ENCODE results near the gene ZNF432.

ZNF432 gene

DNA sequence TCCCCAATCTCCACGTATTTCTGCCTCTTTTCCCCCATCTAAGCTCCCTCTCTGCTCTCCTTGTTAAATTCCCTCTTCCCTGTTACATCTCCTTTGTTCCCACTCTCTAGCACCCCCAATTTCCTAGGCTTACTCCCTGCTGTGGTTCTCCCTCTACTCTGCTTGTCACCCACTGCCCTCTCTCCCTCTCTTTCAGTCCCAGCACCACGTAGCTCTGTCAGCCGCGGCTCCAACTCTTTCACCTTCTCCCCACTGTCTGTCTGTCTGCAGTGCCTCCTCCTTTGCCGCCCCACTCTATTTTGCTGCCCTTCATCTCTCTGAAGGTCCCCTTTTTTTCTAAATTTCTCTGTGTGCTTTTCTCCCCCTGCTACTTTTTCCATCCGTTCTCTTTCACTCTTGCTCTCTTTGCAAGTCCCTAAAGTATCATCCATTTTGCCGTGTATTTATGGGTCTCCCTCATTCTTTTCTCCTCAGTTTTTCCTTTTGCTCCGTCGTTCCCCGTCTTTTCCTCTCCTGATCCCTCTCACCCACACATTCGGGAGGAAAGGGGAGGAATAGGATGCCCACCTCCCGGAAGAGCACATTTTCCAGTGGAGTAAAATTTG is 46.0 kb upstream of the ZNF432 start:
- Histone ChIP-seq H3K36me3 (ENCODE audit: insufficient read depth, low read length) (no peaks in the 10 kb centered on the region), H3K4me1 (ENCODE audit: insufficient read depth, low read length, severe bottlenecking) (no peaks in the 10 kb centered on the region), H3K79me2 (ENCODE audit: insufficient read depth, low read length) (no peaks in the 10 kb centered on the region), H2AFZ (ENCODE audit: low read length) (no peak overlapping the region), H3K9me2 (ENCODE audit: low read depth, low read length) (no peaks in the 10 kb centered on the region), H3K9me3 (ENCODE audit: low read length) (peaks cover 2% of the 10 kb centered on the region; the same call in 1 of the 2 replicates), H3K4me3 (ENCODE audit: low read depth, low read length, poor library complexity, severe bottlenecking) (no peak overlapping the region), H4K20me1 (ENCODE audit: insufficient read depth, low read length) (no peaks in the 10 kb centered on the region), H3K27me3 (ENCODE audit: insufficient read depth, low read length) (no peaks in the 10 kb centered on the region), H3K27ac (ENCODE audit: low read depth, low read length, poor library complexity, severe bottlenecking) (no peak overlapping the region), H3K4me2 (ENCODE audit: low read length) (no peak overlapping the region), H3K9ac (ENCODE audit: low read length) (no peak overlapping the region), H3F3A (ENCODE audit: insufficient read depth, low read length) (no peaks in the 10 kb centered on the region)
- TF ChIP-seq EZH2 (IDR thresholded peaks at IDR 0.05; ENCODE audit: borderline replicate concordance, low read length) = no peak
- TF ChIP-seq, protein P1, sequence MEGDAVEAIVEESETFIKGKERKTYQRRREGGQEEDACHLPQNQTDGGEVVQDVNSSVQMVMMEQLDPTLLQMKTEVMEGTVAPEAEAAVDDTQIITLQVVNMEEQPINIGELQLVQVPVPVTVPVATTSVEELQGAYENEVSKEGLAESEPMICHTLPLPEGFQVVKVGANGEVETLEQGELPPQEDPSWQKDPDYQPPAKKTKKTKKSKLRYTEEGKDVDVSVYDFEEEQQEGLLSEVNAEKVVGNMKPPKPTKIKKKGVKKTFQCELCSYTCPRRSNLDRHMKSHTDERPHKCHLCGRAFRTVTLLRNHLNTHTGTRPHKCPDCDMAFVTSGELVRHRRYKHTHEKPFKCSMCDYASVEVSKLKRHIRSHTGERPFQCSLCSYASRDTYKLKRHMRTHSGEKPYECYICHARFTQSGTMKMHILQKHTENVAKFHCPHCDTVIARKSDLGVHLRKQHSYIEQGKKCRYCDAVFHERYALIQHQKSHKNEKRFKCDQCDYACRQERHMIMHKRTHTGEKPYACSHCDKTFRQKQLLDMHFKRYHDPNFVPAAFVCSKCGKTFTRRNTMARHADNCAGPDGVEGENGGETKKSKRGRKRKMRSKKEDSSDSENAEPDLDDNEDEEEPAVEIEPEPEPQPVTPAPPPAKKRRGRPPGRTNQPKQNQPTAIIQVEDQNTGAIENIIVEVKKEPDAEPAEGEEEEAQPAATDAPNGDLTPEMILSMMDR (IDR thresholded peaks at IDR 0.05; ENCODE audit: low read length) = no peak

DNA sequence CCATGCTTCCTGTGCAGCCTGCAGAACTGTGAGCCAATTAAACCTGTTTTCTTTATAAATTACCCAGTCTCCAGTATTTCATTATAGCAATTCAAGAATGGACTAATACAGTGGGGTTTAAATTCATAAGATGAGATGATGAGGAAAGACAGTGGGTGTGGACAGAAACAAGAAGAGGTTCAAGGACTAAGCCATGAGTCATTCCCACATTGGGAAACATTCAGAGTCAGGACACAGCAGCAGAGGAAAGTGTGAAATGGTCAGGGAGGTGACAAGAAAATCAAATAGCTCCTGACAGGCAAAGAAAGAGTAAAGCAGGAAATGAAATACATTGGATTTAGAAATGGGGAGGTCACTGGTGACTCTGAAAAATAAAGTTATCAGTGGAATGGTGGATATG is 37.8 kb upstream of the ZNF432 start:
- no peak overlapping the region for H3K4me2 ChIP-seq (ENCODE audit: low read length)
- peaks cover 7% of the 10 kb centered on the region; the same call in 1 of the 2 replicates for H3K9me3 ChIP-seq (ENCODE audit: low read length)
- H3K9ac ChIP-seq (ENCODE audit: low read length) = no peak overlapping the region
- H3K27me3 ChIP-seq (ENCODE audit: insufficient read depth, low read length) = no peaks in the 10 kb centered on the region
- H3K4me1 ChIP-seq (ENCODE audit: insufficient read depth, low read length, severe bottlenecking) = no peaks in the 10 kb centered on the region
- no peaks in the 10 kb centered on the region for H4K20me1 ChIP-seq (ENCODE audit: insufficient read depth, low read length)
- no peaks in the 10 kb centered on the region for H3F3A ChIP-seq (ENCODE audit: insufficient read depth, low read length)
- H3K79me2 ChIP-seq (ENCODE audit: insufficient read depth, low read length) = no peaks in the 10 kb centered on the region
- H3K36me3 ChIP-seq (ENCODE audit: insufficient read depth, low read length) = no peaks in the 10 kb centered on the region
- no peaks in the 10 kb centered on the region for H3K9me2 ChIP-seq (ENCODE audit: low read depth, low read length)
- no peak overlapping the region for H3K27ac ChIP-seq (ENCODE audit: low read depth, low read length, poor library complexity, severe bottlenecking)
- TF ChIP-seq, protein P1 (IDR thresholded peaks at IDR 0.05; ENCODE audit: low read length) = no peak
- no peak for TF ChIP-seq EZH2 (IDR thresholded peaks at IDR 0.05; ENCODE audit: borderline replicate concordance, low read length)
- H2AFZ ChIP-seq (ENCODE audit: low read length) = no peak overlapping the region
- no peak overlapping the region for H3K4me3 ChIP-seq (ENCODE audit: low read depth, low read length, poor library complexity, severe bottlenecking)

DNA sequence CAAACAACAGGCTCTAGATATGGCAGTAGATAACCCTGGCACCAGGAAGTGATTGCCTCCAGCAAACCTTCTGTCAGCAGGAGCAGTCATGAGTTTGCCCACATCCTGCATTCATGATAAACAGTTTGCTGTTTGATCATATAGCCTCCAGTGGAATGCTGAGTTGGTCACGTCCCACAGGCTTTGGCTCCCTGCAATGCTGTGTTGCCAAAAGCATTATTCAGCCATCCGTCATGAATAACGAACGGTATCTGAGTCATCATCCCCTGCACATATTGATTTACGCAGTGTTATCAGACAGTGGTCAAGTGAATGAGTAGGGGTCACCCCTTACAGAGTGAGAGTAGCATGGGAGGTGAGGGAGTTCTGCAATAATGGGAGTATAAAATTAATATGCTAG is 21.9 kb upstream of the ZNF432 start:
- no peak overlapping the region for H3K4me2 ChIP-seq (ENCODE audit: low read length)
- H3F3A ChIP-seq (ENCODE audit: insufficient read depth, low read length) = no peaks in the 10 kb centered on the region
- H3K4me1 ChIP-seq (ENCODE audit: insufficient read depth, low read length, severe bottlenecking) = no peaks in the 10 kb centered on the region
- no peak for TF ChIP-seq EZH2 (IDR thresholded peaks at IDR 0.05; ENCODE audit: borderline replicate concordance, low read length)
- TF ChIP-seq, protein P1 (IDR thresholded peaks at IDR 0.05; ENCODE audit: low read length) = no peak
- H3K9me2 ChIP-seq (ENCODE audit: low read depth, low read length) = no peaks in the 10 kb centered on the region
- H3K27me3 ChIP-seq (ENCODE audit: insufficient read depth, low read length) = no peaks in the 10 kb centered on the region
- H4K20me1 ChIP-seq (ENCODE audit: insufficient read depth, low read length) = no peaks in the 10 kb centered on the region
- peaks cover 31% of the 10 kb centered on the region for H3K9me3 ChIP-seq (ENCODE audit: low read length)
- no peak overlapping the region for H3K9ac ChIP-seq (ENCODE audit: low read length)
- H3K79me2 ChIP-seq (ENCODE audit: insufficient read depth, low read length) = no peaks in the 10 kb centered on the region
- no peak overlapping the region for H3K27ac ChIP-seq (ENCODE audit: low read depth, low read length, poor library complexity, severe bottlenecking)
- H3K36me3 ChIP-seq (ENCODE audit: insufficient read depth, low read length) = no peaks in the 10 kb centered on the region
- H2AFZ ChIP-seq (ENCODE audit: low read length) = no peak overlapping the region
- H3K4me3 ChIP-seq (ENCODE audit: low read depth, low read length, poor library complexity, severe bottlenecking) = no peak overlapping the region
